HepG2 (cell line): ENCODE data around the gene INHA. TPM values are rescaled to one million over a fixed set of nuclear protein-coding genes. Genes with fewer than 3 reads are reported as not detected.

Experiments used
- ARNT ChIP-seq: fragments of 450-650 bp; IDR thresholded peaks from 2 replicates; pipeline ENCODE4 v1.6.1; 2017
- ATF5 ChIP-seq: sonication (generic); formaldehyde crosslinking; IDR thresholded peaks from 2 replicates; pipeline ENCODE4 v1.4.0; 2020; ENCODE audit warnings: mild to moderate bottlenecking, low read depth, missing genetic modification reagents
- DR1 ChIP-seq: sonication (generic); formaldehyde crosslinking; IDR thresholded peaks from 2 replicates; pipeline ENCODE4 v1.8.0; 2021; ENCODE audit warnings: mild to moderate bottlenecking, missing genetic modification reagents, inconsistent platforms
- E2F1 ChIP-seq: sonication (generic); formaldehyde crosslinking; IDR thresholded peaks from 2 replicates; pipeline ENCODE4 v1.5.0; 2020; ENCODE audit warnings: missing genetic modification reagents
- HOMEZ ChIP-seq: IDR thresholded peaks from 2 replicates; pipeline ENCODE4 v1.6.1; 2016; ENCODE audit warnings: low read depth
- IRX3 ChIP-seq: sonication (generic); formaldehyde crosslinking; IDR thresholded peaks from 2 replicates; pipeline ENCODE4 v1.8.1; 2023; ENCODE audit warnings: mild to moderate bottlenecking, low read depth, missing genetic modification reagents, borderline replicate concordance
- KAT8 ChIP-seq: IDR thresholded peaks from 2 replicates; pipeline ENCODE4 v1.6.1; 2016; ENCODE audit warnings: missing genetic modification reagents, missing compliant biosample characterization
- MBD4 ChIP-seq: IDR thresholded peaks from 2 replicates; pipeline ENCODE4 v1.6.1; 2012; ENCODE audit warnings: low read length, inconsistent platforms, borderline replicate concordance
- MTF2 ChIP-seq: sonication (generic); formaldehyde crosslinking; IDR thresholded peaks from 2 replicates; pipeline ENCODE4 v1.5.0; 2020; ENCODE audit warnings: missing genetic modification reagents, borderline replicate concordance
- MYPOP ChIP-seq: sonication (generic); formaldehyde crosslinking; IDR thresholded peaks from 2 replicates; pipeline ENCODE4 v1.8.1; 2023; ENCODE audit warnings: mild to moderate bottlenecking, moderate library complexity, missing genetic modification reagents
- NFATC3 ChIP-seq: sonication (generic); formaldehyde crosslinking; IDR thresholded peaks from 2 replicates; pipeline ENCODE4 v1.5.1; 2020; ENCODE audit warnings: mild to moderate bottlenecking, missing genetic modification reagents
- NONO ChIP-seq, 2 experiments: fragments of 450-650 bp in 1 of 2; sonication (generic) in 1 of 2; formaldehyde crosslinking in 1 of 2; IDR thresholded peaks in 1 of 2; conservative IDR thresholded peaks in 1 of 2; 2 replicates each; pipeline versions ENCODE4 v1.6.1 to v1.8.0; 2017 to 2022; ENCODE audit warnings: mild to moderate bottlenecking in 1 of 2, missing genetic modification reagents in 1 of 2, moderate library complexity in 1 of 2
- RFX3 ChIP-seq: IDR thresholded peaks from 2 replicates; pipeline ENCODE4 v1.6.1; 2016; ENCODE audit warnings: missing biosample characterization, missing genetic modification reagents
- SIN3A ChIP-seq: IDR thresholded peaks from 2 replicates; pipeline ENCODE4 v1.6.1; 2011; ENCODE audit warnings: low read depth, mild to moderate bottlenecking, control low read depth, low read length, borderline replicate concordance
- SNAPC2 ChIP-seq: sonication (generic); formaldehyde crosslinking; IDR thresholded peaks from 2 replicates; pipeline ENCODE4 v1.8.1; 2022; ENCODE audit warnings: mild to moderate bottlenecking, missing genetic modification reagents
- SOX6 ChIP-seq, 2 experiments: fragments of 450-650 bp in 1 of 2; sonication (generic) in 1 of 2; formaldehyde crosslinking in 1 of 2; IDR thresholded peaks; 2 replicates each; pipeline versions ENCODE4 v1.4.0 to v1.6.1; 2017 to 2020; ENCODE audit warnings: antibody characterized with exemption in 1 of 2, mild to moderate bottlenecking in 1 of 2, missing genetic modification reagents in 1 of 2
- TBP ChIP-seq: sonication (generic); formaldehyde crosslinking; IDR thresholded peaks from 2 replicates; pipeline ENCODE4 v1.5.0; 2020; ENCODE audit warnings: missing genetic modification reagents
- TCF7 ChIP-seq: sonication (generic); IDR thresholded peaks from 2 replicates; pipeline ENCODE4 v1.6.1; 2016; ENCODE audit warnings: antibody characterized with exemption, low read depth
- XBP1 ChIP-seq: sonication (generic); formaldehyde crosslinking; IDR thresholded peaks from 2 replicates; pipeline ENCODE4 v1.5.0; 2020; ENCODE audit warnings: missing genetic modification reagents
- ZNF17 ChIP-seq: sonication (generic); formaldehyde crosslinking; IDR thresholded peaks from 2 replicates; pipeline ENCODE4 v1.5.0; 2020; ENCODE audit warnings: mild to moderate bottlenecking, missing genetic modification reagents
- ZNF224 ChIP-seq: sonication (generic); formaldehyde crosslinking; IDR thresholded peaks from 2 replicates; pipeline ENCODE4 v1.5.0; 2020; ENCODE audit warnings: mild to moderate bottlenecking, missing genetic modification reagents
- ZNF263 ChIP-seq: sonication (generic); formaldehyde crosslinking; IDR thresholded peaks from 2 replicates; pipeline ENCODE4 v1.4.0; 2020; ENCODE audit warnings: missing genetic modification reagents
- ZNF44 ChIP-seq: sonication (generic); formaldehyde crosslinking; IDR thresholded peaks from 2 replicates; pipeline ENCODE4 v1.5.1; 2020; ENCODE audit warnings: mild to moderate bottlenecking, missing genetic modification reagents
- ZNF484 ChIP-seq: sonication (generic); formaldehyde crosslinking; IDR thresholded peaks from 2 replicates; pipeline ENCODE4 v1.5.1; 2020; ENCODE audit warnings: mild to moderate bottlenecking, low read depth, missing genetic modification reagents, borderline replicate concordance
- ZNF557 ChIP-seq: sonication (generic); formaldehyde crosslinking; IDR thresholded peaks from 2 replicates; pipeline ENCODE4 v1.4.0; 2020; ENCODE audit warnings: missing genetic modification reagents
- ZNF577 ChIP-seq: sonication (generic); formaldehyde crosslinking; IDR thresholded peaks from 2 replicates; pipeline ENCODE4 v1.4.0; 2020; ENCODE audit warnings: mild to moderate bottlenecking, low read depth, missing genetic modification reagents, borderline replicate concordance
- ZNF678 ChIP-seq: sonication (generic); formaldehyde crosslinking; IDR thresholded peaks from 2 replicates; pipeline ENCODE4 v1.4.0; 2020; ENCODE audit warnings: mild to moderate bottlenecking, missing genetic modification reagents
- polyA plus RNA-seq, 8 experiments: library from polyadenylated mRNA; depleted of rRNA in 3 of 8; stranded (reverse) in 7 of 8; unstranded in 1 of 8; fragments of >200 nt; fragmentation: Illumina TruSeq in 4 of 8; extraction: Trizol in 4 of 8; gene quantifications; 2 replicates each; pipeline versions ENCODE4 v1.2.1 to v1.2.3, GENCODE V29; 2011 to 2016; ENCODE audit warnings: low read depth in 4 of 8, missing spikeins in 1 of 8, mixed read lengths in 1 of 8; ENCODE audit not compliant: insufficient read depth in 1 of 8
- total RNA-seq, 5 experiments: library from RNA; depleted of rRNA; stranded (reverse); fragments of >200 nt; fragmentation: Illumina TruSeq; extraction: Trizol; gene quantifications; 2 replicates each; pipeline ENCODE4 v1.2.3, GENCODE V29; 2016; ENCODE audit warnings: low read depth in 1 of 5

Gene INHA
- total and polyA plus RNA-seq, 2 of the 13 experiments (the other 11 are each of a cell fraction or from before 2014, with no cell fraction given) = 4.1 to 15.2 TPM

- TF ChIP-seq MYPOP (CRISPR knock-in tag) (no peak; the same call in 1 of the 2 replicates), SOX6 (IDR thresholded peaks at IDR 0.05) (no peak), SOX6 (CRISPR knock-in tag; IDR thresholded peaks at IDR 0.05) (peak; percentile 62), ZNF263 (CRISPR knock-in tag) (peak; percentile 74), TCF7 (no peak), ZNF678 (CRISPR knock-in tag) (peak; percentile 86), SIN3A (peak; percentile 97), DR1 (CRISPR knock-in tag) (peak; percentile 92), KAT8 (CRISPR knock-in tag) (peak; percentile 92), NONO (IDR thresholded peaks at IDR 0.05) (no peak), NONO (CRISPR knock-in tag; conservative IDR thresholded peaks at IDR 0.05) (peak; percentile 75), ZNF577 (CRISPR knock-in tag) (no peak), NFATC3 (CRISPR knock-in tag) (peak; percentile 94; the same call in 1 of the 2 replicates), ZNF224 (no peak), TBP (CRISPR knock-in tag) (peak; percentile 81; the same call in 1 of the 2 replicates), ARNT (no peak), XBP1 (CRISPR knock-in tag) (peak; percentile 91; the same call in 1 of the 2 replicates), MBD4 (no peak), ZNF557 (CRISPR knock-in tag) (peak; percentile 61; the same call in 1 of the 2 replicates), IRX3 (CRISPR knock-in tag) (peak; percentile 72; the same call in 1 of the 2 replicates), SNAPC2 (CRISPR knock-in tag) (peak; percentile 78), ZNF44 (CRISPR knock-in tag) (peak; percentile 68), E2F1 (CRISPR knock-in tag) (peak; percentile 89), RFX3 (no peak), ATF5 (0 out of 2 replicates have a peak, but pooled peaks have one; percentile 56), MTF2 (CRISPR knock-in tag) (no peak), HOMEZ (CRISPR knock-in tag) (peak; percentile 42; the same call in 1 of the 2 replicates), ZNF17 (no peak), ZNF484 (CRISPR knock-in tag) (no peak)
Measured at GRCh38 chr2:219543596-219544358, 28.3 kb upstream of the INHA start, which contains the start of the genes CHPF and TMEM198 (continued).
